GM06990 (cell line): Measurements from ENCODE around the gene DEPDC1B.
"Not testable (repeated sequence)": the region's sequence is repeated elsewhere in the genome, so short reads cannot be mapped to it uniquely, and the experiment has no call there.

Experiments used
- DNase-seq: peaks from one replicate; pipeline ENCODE4 v3.0.0-alpha.2; 2011; ENCODE audit not compliant: insufficient read length; ENCODE audit errors: extremely low read depth
- H3K27me3 ChIP-seq: replicated peaks from 2 replicates; pipeline ENCODE4 v1.6.0; 2011; ENCODE audit warnings: low read length; ENCODE audit not compliant: control insufficient read depth, insufficient read depth
- H3K36me3 ChIP-seq: 2 replicates; pipeline ENCODE4 v1.5.1; 2011; ENCODE audit warnings: low read length; ENCODE audit not compliant: control insufficient read depth, insufficient read depth
- H3K4me3 ChIP-seq: replicated peaks from 2 replicates; pipeline ENCODE4 v1.5.1; 2011; ENCODE audit warnings: low read depth, mild to moderate bottlenecking, control low read depth, low read length
- CTCF ChIP-seq: IDR thresholded peaks from 2 replicates; pipeline ENCODE4 v1.5.1; 2011; ENCODE audit warnings: low read length, control low read depth, mild to moderate bottlenecking, inconsistent platforms; ENCODE audit not compliant: insufficient read depth, poor library complexity, severe bottlenecking

Gene DEPDC1B

GRCh38 chr5:60688980-60689379 lies 11.0 kb downstream of the DEPDC1B start:
- peak; percentile 7 for TF ChIP-seq CTCF
- H3K36me3 ChIP-seq = peaks cover 2% of the 10 kb centered on the region; the same call in 1 of the 2 replicates
- no peak for DNase-seq

GRCh38 chr5:60687927-60688720 lies 11.8 kb downstream of the DEPDC1B start:
- no peaks in the 10 kb centered on the region for H3K27me3 ChIP-seq
- no peak overlapping the region for H3K4me3 ChIP-seq
- no peak for DNase-seq
- peak; percentile 57 for TF ChIP-seq CTCF
- H3K36me3 ChIP-seq = peaks cover 2% of the 10 kb centered on the region; the same call in 1 of the 2 replicates

More at GRCh38 chr5:60688980-60689379, 11.0 kb downstream of the DEPDC1B start:
- H3K27me3 ChIP-seq = no peaks in the 10 kb centered on the region
- no peak overlapping the region for H3K4me3 ChIP-seq

GRCh38 chr5:60686157-60686556 lies 13.8 kb downstream of the DEPDC1B start:
- TF ChIP-seq CTCF = no peak
- Histone ChIP-seq H3K4me3 (no peak overlapping the region), H3K27me3 (no peaks in the 10 kb centered on the region), H3K36me3 (peaks cover 2% of the 10 kb centered on the region; the same call in 1 of the 2 replicates)
- no peak for DNase-seq

- no peak for TF ChIP-seq CTCF
- peaks cover 2% of the 10 kb centered on the region; the same call in 1 of the 2 replicates for H3K36me3 ChIP-seq
- H3K4me3 ChIP-seq = no peak overlapping the region
- no peaks in the 10 kb centered on the region for H3K27me3 ChIP-seq
- no peak for DNase-seq
Measured at GRCh38 chr5:60685700-60686099, 14.3 kb downstream of the DEPDC1B start.

DNA sequence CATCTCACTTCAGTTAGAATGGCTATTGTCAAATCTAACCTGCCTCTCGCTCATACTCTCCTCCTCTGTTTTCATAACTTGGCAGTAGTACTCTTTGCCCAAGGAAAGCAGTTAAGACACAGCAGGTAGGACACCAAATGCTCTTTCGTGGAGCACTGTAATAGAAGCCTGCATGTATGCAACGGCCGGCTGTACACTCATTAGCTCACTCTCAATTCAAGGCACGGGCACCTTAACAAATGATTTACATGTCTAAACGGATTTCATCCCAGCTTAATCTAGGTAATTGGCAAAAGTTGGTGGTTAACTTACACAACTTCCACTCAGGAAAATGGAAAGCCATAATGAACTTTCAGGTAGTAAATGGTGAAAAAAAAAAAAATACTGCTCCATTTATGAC lies 14.9 kb downstream of the DEPDC1B start:
- no peak for DNase-seq
- TF ChIP-seq CTCF = no peak
- Histone ChIP-seq H3K27me3 (no peaks in the 10 kb centered on the region), H3K36me3 (peaks cover 2% of the 10 kb centered on the region; the same call in 1 of the 2 replicates), H3K4me3 (no peak overlapping the region)

DNA sequence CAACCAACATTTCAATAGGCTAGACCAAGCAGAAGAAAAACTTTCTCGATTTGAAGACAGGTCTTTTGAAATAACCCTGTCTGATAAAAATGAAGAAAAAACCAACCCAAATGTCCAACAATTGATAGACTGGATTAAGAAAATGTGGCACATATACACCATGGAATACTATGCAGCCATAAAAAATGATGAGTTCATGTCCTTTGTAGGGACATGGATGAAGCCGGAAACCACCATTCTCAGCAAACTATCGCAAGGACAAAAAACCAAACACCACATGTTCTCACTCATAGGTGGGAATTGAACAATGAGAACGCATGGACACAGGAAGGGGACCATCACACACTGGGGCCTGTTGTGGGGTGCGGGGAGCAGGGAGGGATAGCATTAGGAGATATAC lies 18.0 kb downstream of the DEPDC1B start:
- DNase-seq, H3K36me3 ChIP-seq, H3K27me3 ChIP-seq, H3K4me3 ChIP-seq: not testable (repeated sequence)
